ENCODE results near the gene DLX5. TPM values are rescaled to one million over a fixed set of nuclear protein-coding genes. Genes with fewer than 3 reads are reported as not detected.

The DLX5 gene
- total RNA-seq, 1 experiment from 2014 or later = not detected

GRCh38 chr7:97019710-97020225 lies 4.9 kb downstream of the DLX5 start:
- ChIA-PET POLR2A (no interaction called here), CTCF (no interaction called here)
- H3K9me3 ChIP-seq (ENCODE audit: control insufficient read depth, insufficient read depth, low read depth, low read length) = no peaks in the 10 kb centered on the region
- DNase-seq (ENCODE audit: low read depth, low spot score) (no peak), ATAC-seq (no peak)
- no peaks in the 10 kb centered on the region for H3K36me3 ChIP-seq (ENCODE audit: control insufficient read depth, insufficient read depth, low read length)
- H3K27me3 ChIP-seq (ENCODE audit: control insufficient read depth, insufficient read depth, low read length) = peaks cover 16% of the 10 kb centered on the region
- H3K4me3 ChIP-seq (ENCODE audit: low read depth in 2 of 2, low read length in 2 of 2) = no peak overlapping the region
- TF ChIP-seq CTCF (IDR thresholded peaks at IDR 0.05) (no peak), TCF7L2 (IDR thresholded peaks at IDR 0.05; ENCODE audit: low read depth, low read length) (no peak), SIN3A (IDR thresholded peaks at IDR 0.05; ENCODE audit: borderline replicate concordance, insufficient read depth, low read depth, low read length) (no peak), POLR2AphosphoS5 (IDR thresholded peaks at IDR 0.05; ENCODE audit: low read depth, low read length) (no peak), REST (IDR thresholded peaks at IDR 0.05; ENCODE audit: insufficient read depth in 1 of 2, low read depth in 2 of 2, low read length in 1 of 2) (no peak)
- BruUV-seq (replicated peaks) = no TSS peak
- in situ Hi-C loops (cut with HindIII; ENCODE audit: low pct_unique_long_range_greater_than_20kb, low sequenced_read_pairs) (no loop called here), intact Hi-C loops (cut with micrococcal nuclease; ENCODE audit: unreplicated experiment) (loop anchor here (10.0 kb wide), 1 partner anchor 315 kb away; the partner anchor contains the start of gene SEM1)
- no peak overlapping the region for H3K27ac ChIP-seq (ENCODE audit: low read length)
- H3K4me1 ChIP-seq (ENCODE audit: control insufficient read depth, insufficient read depth, low read length) = peaks cover 8% of the 10 kb centered on the region; the same call in 1 of the 2 replicates

- in situ Hi-C loops (cut with HindIII; ENCODE audit: low pct_unique_long_range_greater_than_20kb, low sequenced_read_pairs) (no loop called here), intact Hi-C loops (cut with micrococcal nuclease; ENCODE audit: unreplicated experiment) (no loop called here)
- no peaks in the 10 kb centered on the region for H3K9me3 ChIP-seq (ENCODE audit: control insufficient read depth, insufficient read depth, low read depth, low read length)
- ChIA-PET CTCF (no interaction called here), POLR2A (no interaction called here)
- H3K27ac ChIP-seq (ENCODE audit: low read length) = no peak overlapping the region
- no peak overlapping the region for H3K4me3 ChIP-seq (ENCODE audit: low read depth in 2 of 2, low read length in 2 of 2)
- ATAC-seq (no peak), DNase-seq (ENCODE audit: low read depth, low spot score) (no peak)
- H3K27me3 ChIP-seq (ENCODE audit: control insufficient read depth, insufficient read depth, low read length) = peaks cover 20% of the 10 kb centered on the region
- no peaks in the 10 kb centered on the region for H3K36me3 ChIP-seq (ENCODE audit: control insufficient read depth, insufficient read depth, low read length)
- H3K4me1 ChIP-seq (ENCODE audit: control insufficient read depth, insufficient read depth, low read length) = peaks cover 8% of the 10 kb centered on the region; the same call in 1 of the 2 replicates
- BruUV-seq (replicated peaks) = no TSS peak
- TF ChIP-seq SIN3A (IDR thresholded peaks at IDR 0.05; ENCODE audit: borderline replicate concordance, insufficient read depth, low read depth, low read length) (no peak), POLR2AphosphoS5 (IDR thresholded peaks at IDR 0.05; ENCODE audit: low read depth, low read length) (no peak), TCF7L2 (IDR thresholded peaks at IDR 0.05; ENCODE audit: low read depth, low read length) (no peak), CTCF (IDR thresholded peaks at IDR 0.05) (no peak), REST (IDR thresholded peaks at IDR 0.05; ENCODE audit: insufficient read depth in 1 of 2, low read depth in 2 of 2, low read length in 1 of 2) (no peak)
These were observed 5.7 kb downstream of the DLX5 start for GRCh38 chr7:97018791-97019531.

Measured in Panc1 (cell line).